ENCODE results near the gene CALML5.

CALML5 gene

DNA sequence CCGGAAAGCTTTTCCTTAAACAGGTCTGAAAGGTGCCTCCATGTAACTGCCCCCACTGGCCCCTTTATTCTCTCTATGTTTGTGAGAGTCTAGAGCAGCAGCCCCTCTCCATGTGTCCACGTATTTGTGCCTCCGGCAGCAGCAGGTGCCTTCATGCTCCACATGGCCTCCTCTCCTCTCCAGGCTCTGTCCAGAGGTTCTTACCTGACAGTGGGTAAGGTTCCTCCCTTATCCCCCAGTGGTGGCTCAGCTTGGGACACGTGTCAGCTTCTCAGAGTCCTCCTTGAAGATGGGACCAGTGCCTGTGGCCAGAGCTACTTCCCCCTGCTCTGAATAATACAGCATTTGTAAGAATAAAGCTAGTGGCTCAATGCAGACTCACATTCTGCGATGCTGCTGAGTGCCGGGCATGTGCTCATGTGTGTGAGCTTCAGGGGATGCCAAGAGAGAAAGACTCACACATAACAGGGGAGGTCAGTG is 33.3 kb upstream of the CALML5 start:
- DNase-seq: no peak

DNA sequence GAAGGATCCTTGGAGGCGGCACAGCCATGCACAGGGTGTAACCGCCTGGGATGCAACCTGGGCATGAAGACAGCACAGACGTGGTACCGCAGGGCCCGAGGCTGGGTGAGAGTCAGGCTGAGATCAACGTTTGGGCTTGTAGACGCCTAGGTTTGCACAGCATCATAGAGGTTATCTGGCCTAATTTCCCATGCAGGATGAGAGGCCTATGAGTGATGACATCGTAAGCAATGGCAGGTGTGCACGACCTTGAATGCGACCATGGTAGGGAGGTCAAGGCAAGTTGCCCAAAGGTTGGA is 32.9 kb upstream of the CALML5 start:
- DNase-seq: no peak

DNA sequence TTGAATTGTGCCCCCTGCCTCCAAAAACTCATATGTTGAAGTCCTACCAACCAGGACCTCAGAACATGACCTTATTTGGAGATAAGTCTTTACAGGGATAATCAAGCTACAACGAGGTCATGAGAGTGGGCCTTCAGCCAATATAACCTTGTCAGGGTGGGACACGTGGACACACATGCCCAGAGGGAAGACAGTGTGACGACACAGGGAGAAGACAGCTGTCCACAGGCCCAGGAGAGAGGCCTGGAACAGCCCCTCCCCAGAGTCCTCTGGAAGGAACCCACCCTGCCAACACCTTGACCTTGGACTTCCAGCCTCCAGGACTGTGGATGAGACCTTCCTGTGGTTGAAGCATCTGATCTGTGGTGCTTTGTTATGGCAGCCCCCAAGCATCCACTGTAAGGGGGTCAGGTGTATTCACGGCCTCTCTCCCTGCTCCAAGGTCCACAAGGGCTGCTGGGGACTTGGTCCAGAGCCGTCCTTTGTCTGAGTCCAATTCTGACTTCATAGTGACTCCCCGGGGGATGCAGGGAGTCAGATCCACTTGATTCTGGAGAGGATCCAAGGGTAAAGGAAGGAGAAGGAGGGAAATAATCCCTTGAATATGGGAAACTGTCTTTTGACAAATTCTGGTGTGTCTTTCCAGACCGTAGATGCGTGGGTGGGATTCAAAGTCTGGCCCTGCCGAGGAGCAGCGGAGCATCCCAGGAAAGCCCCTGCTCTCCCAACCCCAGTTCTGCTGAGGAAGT is 32.4 kb upstream of the CALML5 start:
- DNase-seq: no peak

DNA sequence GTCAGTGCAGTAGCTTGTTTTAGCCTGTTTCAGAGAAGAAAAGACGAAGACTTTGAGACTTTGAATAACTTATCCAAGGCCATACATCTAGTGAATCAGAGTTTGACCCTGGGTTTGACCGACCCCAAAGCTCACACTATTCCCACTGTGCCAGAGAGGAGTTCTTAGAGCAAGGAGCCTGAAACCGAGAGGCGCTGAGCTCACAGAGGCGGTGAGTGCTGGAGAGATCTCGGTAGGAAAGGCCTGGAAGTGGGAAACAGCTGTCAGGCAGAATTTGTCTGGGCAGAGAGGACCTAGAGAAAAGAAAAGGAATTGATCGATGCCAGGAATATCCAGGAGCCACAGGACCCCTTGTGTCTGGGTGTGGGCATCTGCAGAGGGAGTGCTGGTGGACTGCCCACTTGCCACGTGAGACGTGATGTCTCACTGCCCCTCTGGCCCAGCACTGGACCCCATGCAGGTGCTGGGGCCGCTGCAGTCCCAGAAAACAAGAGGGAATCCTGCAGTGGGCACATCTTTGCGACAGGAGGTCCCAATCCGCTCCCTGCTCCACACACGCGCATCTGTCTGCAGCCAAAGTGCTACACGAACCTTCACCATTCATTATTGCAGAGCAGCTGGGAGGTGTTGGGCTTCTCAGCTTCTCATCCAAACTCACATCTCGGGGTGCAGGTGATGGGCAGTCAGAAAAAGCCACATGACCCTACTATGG is 31.6 kb upstream of the CALML5 start:
- DNase-seq: no peak

DNA sequence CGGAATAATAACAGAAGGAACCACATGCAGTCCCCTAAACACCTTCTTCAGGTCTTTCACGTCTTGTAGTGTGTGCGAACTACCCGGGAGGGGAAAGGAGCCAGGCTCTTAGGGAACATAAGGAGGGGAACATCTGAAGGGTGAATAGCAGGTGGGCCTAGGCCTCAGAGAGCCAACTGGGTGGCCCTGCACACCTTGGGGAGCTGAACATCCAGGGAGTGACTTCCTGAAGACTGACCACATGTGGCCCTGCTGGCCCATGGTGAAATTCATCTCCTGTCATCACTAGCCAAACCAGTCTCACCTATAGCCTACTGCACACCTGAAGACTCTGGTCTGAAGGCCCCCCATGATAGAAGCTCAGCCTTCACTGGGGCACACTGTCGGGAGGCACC is 31.0 kb upstream of the CALML5 start:
- no peak for DNase-seq

DNA sequence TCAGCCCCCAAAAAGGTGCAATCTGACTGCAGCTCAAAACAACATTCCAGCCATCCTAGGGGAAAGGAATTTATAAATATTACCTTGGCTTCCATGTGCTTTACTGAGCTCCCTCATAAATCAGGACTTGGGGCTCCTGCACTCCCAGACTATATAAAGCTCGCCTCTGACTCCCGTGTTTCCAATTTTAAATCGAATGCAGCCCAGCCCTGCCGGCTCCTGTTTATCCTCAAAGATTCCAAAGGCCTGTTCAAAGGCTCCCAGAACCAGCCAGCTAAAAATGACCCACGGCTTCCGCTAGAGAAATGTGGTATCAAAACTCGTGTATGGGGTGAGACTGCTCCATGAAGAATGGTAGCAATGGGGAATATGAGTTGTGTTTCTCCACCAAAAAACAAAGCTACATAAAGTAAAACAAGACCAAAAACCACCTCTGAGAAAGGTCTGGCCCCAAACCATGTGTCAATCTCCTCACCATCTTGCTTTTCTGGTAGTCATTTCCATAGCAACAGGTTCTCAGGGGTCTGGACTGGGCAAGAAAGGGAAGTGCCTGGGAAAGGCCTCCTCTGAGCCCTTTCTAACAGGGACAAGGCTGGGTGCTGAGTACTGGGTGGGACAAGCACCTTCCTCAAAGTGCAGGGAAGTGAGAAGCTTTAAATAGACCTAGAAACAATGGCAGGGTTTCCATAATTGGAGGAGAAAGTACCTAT is 30.5 kb upstream of the CALML5 start:
- no peak for DNase-seq

DNA sequence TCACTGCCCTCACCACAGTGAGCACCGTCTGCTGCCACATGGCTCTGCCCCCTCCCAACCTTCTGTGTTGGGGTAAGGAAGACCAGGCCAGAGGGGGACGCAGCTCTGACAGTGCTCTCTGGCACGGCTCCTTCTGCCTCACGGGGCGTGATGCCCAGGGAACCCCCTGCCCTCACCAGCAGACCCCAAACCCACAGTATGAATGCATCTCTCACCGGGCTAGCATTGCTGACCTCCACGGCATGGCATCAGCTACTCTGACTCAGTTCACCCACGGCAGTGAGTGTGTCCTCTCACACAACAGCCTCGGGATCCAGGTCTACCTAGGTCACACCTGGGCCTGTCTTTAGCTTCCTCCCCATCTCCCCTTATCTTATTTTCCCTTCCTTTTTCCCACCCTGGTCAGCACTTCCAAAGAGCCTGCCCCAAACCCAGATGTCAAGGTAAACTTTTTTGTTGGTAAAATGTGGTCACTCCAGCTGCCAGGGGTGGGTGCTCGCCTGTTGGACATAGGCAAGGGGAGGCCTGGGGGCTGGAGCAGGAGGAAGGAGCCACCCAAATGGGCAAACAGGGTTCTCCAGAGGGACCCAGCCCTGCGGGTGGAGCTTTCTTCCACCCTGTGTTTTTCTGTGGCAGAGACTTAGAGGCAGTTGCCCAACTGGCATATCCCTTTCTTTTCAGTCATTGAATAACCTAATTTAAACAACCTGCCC is 29.8 kb upstream of the CALML5 start:
- DNase-seq: no peak

DNA sequence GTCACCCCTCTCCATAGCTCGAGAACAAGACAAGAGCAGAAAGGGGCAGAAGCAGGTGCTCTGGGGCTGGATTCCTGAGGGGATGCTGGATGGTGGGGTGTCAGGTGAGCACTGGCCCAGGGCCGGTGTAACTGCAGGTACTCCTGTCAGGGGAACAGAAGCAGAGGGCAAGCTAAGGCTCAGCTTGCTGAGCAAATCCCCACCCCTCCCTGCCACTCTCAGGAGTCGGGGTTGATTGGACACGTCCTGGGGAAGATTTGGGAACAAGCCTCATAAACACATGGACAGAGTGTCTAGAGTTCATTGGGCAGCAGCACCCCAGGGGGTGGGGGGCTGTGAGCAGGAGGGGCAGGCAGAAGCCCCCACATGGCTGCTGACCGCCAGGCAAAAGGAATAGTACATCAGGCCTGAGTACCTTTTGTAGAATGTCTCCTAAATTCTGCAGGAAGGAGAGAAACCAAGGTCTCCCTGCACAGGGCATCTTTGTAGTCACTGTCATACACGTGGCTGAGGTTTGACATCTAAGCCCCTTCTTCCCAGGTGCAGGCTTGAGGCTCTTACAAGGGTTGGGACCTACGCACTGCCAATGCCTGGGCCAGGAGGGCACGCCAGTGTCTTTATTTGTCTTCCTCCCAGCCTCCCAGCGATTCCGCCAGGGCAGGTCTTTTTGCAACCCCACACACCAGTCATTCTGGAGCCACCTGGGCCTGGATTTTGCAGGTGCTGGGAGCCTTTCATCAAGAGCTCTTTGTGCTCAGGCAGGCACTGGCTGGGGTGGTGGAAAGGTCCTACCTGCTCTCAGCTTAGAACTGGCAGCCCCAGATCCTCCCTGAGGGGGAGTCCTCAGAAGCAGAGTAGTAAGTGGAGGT is 28.2 kb upstream of the CALML5 start:
- no peak for DNase-seq

DNA sequence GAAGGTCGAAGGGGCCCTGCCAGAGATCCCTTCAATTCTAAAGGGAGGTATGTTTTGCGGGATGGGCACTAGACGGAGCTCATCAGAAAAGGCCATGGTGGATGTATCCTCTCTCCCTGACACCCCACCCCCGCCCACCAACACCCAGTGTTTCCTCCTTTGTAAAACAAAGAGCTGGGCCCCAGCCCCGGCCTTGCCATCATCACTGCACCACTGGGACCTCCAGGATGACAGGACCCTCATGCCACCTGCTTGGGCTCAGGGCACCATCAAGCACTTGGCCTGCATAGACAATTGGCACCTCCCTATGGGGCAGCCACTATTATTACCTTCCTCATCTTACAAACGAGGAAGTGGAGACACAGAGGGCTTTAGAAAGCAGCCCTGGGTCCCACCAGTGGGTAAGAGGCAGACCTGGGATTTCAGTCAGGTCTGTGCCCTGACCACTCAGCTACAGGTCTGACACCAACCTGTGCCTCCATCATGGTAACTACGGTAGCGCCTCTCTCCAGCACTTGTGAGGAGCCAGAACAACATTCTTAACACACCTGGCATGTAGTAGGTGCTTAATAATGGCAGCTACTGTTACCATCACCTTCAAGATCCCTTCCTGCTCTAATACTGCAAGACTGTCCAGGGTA is 27.4 kb upstream of the CALML5 start:
- DNase-seq: no peak

DNA sequence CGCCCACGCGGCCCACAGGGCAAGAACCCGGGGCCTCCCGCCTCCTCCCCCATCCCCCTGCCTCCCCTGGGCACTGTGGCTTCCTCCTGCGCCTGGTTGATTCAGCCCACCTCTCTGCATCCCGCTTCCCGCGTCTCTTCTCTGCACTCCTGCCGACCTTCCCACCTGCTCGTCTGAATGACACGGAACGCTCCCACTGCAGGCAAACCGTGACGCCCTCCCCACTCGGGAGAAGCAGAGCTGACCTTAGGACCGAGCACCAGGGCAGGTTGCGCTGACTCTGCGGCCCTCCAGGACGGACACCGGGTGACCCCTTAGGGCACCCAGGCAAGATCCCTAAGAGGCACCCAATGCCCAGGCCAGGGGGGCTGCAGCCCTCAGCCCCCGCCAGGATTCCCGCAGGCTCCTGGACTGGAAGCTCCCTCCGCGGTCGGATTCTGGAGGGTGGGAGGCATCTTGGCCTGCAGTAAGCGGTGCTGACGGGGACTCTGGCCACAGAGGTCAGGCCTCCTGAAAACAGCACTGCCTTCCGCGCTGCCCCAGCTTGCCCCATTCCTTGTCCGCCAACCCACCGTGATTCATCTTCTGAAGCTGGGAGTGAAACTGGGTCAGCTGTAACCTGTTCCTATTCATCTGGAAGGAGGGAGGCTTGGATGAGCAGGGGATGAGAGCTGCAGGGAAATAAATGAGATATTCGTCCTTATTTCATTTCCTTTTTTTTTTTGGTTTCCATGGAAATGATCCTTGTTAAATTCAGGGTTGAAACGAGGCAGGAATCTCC is 26.4 kb upstream of the CALML5 start:
- DNase-seq: no peak

DNA sequence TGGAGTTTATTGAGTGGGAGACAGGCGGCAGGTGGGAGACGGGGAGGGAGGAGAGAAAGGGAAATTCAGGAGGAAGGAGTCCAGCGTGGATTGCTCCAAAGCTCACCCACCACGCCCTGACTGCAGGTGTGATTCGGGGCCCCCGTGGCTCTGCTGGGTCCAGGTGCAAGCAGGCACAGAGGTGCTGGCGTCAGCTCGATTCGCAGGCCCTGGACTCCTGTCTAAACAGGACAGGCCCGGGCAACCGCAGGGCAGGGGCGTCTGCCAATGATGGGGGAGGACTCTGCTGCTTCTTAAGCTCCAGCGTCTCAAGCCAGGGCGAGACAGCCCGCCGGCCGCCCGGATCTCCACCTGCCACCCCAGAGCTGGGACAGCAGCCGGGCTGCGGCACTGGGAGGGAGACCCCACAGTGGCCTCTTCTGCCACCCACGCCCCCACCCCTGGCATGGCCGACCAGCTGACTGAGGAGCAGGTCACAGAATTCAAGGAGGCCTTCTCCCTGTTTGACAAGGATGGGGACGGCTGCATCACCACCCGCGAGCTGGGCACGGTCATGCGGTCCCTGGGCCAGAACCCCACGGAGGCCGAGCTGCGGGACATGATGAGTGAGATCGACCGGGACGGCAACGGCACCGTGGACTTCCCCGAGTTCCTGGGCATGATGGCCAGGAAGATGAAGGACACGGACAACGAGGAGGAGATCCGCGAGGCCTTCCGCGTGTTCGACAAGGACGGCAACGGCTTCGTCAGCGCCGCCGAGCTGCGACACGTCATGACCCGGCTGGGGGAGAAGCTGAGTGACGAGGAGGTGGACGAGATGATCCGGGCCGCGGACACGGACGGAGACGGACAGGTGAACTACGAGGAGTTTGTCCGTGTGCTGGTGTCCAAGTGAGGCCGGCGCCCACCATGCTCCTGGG is 25.5 kb upstream of the CALML5 start, which contains the start of gene CALML3:
Gene CALML3 (plus strand): TSS at position 321 of the 920 bp plus-strand sequence. CDS start 125 bp downstream, at position 446.
- DNase-seq: no peak

DNA sequence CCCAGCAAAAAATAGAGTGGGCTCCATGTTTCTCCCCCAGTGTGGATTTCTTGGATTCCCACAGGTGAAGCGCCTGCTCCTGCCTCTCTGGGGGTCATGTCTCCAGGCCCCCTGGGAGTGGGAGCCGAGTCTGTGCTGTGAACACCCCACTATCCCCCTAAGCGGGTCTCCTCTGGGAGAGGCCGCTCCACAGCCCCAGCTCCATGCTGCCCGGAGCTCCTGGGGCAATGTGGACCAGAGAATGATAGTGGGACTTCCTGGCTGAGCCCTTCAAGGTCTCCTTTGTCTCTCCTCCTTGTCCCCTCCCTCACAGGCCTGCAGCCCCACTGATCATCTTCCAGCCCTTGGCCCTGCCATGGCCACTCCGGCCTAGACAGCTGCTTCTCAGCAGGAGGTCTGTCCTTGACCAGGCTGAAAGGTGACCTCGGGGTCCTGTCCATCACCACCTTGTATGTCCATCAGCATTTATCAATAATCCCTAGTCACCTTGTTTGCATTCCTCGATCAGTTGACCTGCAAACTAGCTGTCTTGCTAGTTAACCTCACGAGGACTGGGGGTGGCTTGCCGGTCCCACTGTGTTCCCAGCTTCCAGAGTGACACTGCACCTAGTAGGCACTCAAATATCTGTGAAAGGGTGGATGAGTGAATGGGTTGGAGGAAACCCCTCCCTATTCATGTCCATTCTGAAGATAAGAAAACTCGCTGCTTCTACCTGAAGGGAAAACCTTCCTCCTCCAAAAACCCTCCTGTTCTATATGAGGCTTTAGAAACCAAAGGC is 24.6 kb upstream of the CALML5 start:
- DNase-seq: no peak

DNA sequence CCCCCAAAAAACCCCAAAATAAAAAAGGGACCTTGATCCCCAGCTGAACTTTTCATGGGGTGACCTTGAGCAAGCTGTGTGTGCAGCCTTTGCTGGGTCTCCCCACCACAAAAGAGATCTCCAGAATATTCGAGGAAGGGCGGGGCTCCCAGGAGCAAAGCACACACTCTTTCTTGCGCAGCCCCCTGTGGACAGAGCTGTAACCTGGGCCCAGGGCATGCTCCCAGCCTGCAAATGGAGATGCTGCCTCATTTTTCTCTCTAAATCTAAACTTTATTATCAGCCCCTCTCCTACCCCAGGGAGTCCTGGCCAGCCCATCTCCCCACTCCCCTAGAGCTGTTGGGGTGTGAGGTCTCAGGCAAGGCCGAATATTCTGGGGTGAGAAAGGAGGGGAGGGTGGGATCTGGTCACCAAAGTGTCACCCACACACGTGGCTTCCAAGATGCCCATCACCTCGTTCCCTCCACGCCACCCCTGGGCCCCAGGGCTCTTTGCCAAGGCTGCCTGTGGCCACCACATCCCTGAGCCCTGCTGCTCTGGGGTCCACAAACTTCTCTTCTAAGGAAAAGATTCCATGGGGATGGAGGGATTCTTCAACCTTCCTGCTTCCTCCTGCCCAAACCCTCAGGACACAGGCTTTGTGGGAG is 23.7 kb upstream of the CALML5 start:
- no peak for DNase-seq

DNA sequence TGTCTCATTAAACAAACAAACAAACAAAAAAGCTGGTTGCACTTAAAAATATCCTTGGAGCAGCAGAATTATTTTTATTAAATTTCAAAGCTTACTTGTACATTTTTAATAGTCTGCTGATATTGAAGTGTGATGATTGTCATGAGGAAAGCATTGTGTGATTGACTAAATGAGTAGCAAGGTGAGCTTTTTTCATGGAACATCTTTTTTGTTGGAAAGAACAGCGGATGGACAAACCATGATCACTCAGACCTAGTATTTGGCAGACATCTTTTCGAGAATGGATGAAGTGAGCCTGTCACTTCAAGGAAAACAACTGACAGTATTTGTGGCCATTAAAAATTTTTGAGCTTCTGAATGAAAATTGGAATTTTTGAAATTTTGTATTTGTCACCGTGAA is 19.7 kb upstream of the CALML5 start:
- no peak for DNase-seq

DNA sequence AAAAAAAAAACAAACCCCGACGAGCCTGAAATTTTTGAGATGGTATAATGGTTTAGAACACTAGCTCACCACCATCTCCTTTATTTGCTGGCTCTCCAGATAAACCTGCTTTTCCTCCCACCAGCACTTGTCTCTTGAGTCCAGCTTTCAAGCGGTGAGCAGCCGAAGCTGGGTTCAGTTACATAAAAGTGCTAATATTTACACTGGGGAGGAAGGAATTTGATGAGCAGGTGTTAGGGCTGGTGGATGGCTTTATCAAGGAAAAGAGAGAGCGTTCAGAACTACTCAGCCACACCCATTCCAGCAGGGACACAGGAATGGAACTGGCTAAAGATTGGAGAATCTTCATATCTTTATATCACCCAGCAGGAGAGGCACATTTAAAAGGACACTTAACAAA is 18.8 kb upstream of the CALML5 start:
- DNase-seq: no peak

DNA sequence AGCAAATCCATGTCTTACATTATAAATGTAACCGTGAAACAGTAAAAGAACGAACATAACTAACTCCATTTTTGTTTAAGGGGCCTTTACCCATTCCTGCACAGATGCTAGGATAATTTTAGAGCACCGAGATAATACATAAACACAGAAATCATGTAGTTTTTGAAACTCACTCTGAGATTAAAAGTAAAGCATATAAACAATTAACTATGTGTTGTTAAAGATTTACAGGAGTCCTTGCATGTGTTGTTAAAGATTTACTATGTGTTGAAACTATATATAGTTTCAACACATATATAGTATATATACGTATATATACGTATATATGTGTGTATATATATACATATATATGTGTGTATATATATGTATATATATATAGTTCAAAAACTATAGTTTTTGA is 18.2 kb upstream of the CALML5 start:
- DNase-seq: no peak

DNA sequence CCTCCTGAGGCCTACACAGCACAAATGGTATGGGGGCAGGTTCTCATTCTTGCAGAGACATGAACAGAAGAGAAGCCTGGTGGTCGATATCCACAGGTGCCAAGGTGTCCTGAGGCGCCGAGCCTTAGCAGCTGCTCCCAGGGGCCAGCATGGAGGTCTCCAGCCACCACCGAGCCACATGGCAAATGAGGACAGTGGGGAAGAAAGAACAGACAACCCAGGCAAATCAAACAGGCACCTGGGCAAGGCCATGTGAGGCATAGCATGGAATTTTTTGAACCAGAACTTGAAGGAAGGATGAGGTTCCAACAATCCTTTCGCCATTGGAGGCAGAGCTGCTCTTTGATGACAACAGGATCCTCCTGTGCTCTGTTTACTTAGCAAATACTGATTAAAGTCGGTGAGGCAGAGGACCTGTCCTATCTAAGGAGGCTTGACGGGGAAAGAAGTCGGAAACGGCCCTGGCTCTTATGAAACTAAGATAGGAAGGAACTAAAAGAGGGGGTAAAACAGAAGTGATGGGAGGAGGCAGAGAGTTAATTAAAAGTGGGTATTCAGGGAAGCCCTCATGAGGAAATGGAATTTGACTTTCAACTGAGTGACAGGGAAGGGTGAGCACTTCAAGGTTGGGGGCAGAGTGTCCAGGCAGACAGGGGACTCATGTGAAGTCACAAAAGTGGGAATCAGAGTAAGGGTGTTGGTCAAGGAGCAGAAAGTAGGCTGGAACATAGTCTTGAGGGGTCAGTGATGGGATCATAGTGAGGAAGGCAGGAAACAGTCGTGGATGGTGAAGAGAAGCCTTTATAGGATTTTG is 16.8 kb upstream of the CALML5 start:
- DNase-seq: no peak
